ENCODE measurements around the gene SLC17A4.

The SLC17A4 gene

GRCh38 chr6:25754535-25754934, at the start of gene SLC17A4:
SLC17A4 (plus strand) TSS chr6:25754742; CDS start chr6:25761963, 7,221 bp downstream.
- FAIRE-seq (no peak), DNase-seq (ENCODE audit: extremely low spot score, insufficient read length, low read depth) (no peak)

GRCh38 chr6:25706314-25707014, 48.1 kb upstream of the SLC17A4 start:
- DNase-seq (ENCODE audit: extremely low spot score, insufficient read length, low read depth) (no peak), FAIRE-seq (no peak)

- FAIRE-seq (no peak), DNase-seq (ENCODE audit: extremely low spot score, insufficient read length, low read depth) (no peak)
Measured at GRCh38 chr6:25709761-25710160, 44.8 kb upstream of the SLC17A4 start.

- FAIRE-seq (no peak), DNase-seq (ENCODE audit: extremely low spot score, insufficient read length, low read depth) (no peak)
Measured at GRCh38 chr6:25710287-25710686, 44.3 kb upstream of the SLC17A4 start.

- DNase-seq (ENCODE audit: extremely low spot score, insufficient read length, low read depth): no peak
- no peak for FAIRE-seq
Measured at GRCh38 chr6:25713824-25714223, 40.7 kb upstream of the SLC17A4 start.

- no peak for FAIRE-seq
- no peak for DNase-seq (ENCODE audit: extremely low spot score, insufficient read length, low read depth)
Measured at GRCh38 chr6:25714765-25715164, 39.8 kb upstream of the SLC17A4 start.

GRCh38 chr6:25715794-25716193, 38.7 kb upstream of the SLC17A4 start:
- no peak for DNase-seq (ENCODE audit: extremely low spot score, insufficient read length, low read depth)
- FAIRE-seq: no peak

GRCh38 chr6:25717866-25718740, 36.4 kb upstream of the SLC17A4 start:
- DNase-seq (ENCODE audit: extremely low spot score, insufficient read length, low read depth) (peak; percentile 8), FAIRE-seq (no peak)

GRCh38 chr6:25726122-25726911, 28.2 kb upstream of the SLC17A4 start:
- FAIRE-seq: no peak
- DNase-seq (ENCODE audit: extremely low spot score, insufficient read length, low read depth): no peak

GRCh38 chr6:25727028-25727427, 27.5 kb upstream of the SLC17A4 start:
- no peak for FAIRE-seq
- DNase-seq (ENCODE audit: extremely low spot score, insufficient read length, low read depth): no peak

- DNase-seq (ENCODE audit: extremely low spot score, insufficient read length, low read depth): no peak
- no peak for FAIRE-seq
Measured at GRCh38 chr6:25730907-25731306, 23.6 kb upstream of the SLC17A4 start.

GRCh38 chr6:25731721-25732120, 22.8 kb upstream of the SLC17A4 start:
- FAIRE-seq: no peak
- no peak for DNase-seq (ENCODE audit: extremely low spot score, insufficient read length, low read depth)

- DNase-seq (ENCODE audit: extremely low spot score, insufficient read length, low read depth): no peak
- no peak for FAIRE-seq
Measured at GRCh38 chr6:25732468-25733198, 21.9 kb upstream of the SLC17A4 start.

- FAIRE-seq: no peak
- DNase-seq (ENCODE audit: extremely low spot score, insufficient read length, low read depth): no peak
Measured at GRCh38 chr6:25735261-25735660, 19.3 kb upstream of the SLC17A4 start.

- no peak for FAIRE-seq
- DNase-seq (ENCODE audit: extremely low spot score, insufficient read length, low read depth): no peak
Measured at GRCh38 chr6:25743868-25744267, 10.7 kb upstream of the SLC17A4 start.

- FAIRE-seq (no peak), DNase-seq (ENCODE audit: extremely low spot score, insufficient read length, low read depth) (no peak)
Measured at GRCh38 chr6:25745836-25746235, 8.7 kb upstream of the SLC17A4 start.

GRCh38 chr6:25746968-25747367, 7.6 kb upstream of the SLC17A4 start:
- FAIRE-seq (no peak), DNase-seq (ENCODE audit: extremely low spot score, insufficient read length, low read depth) (no peak)

GRCh38 chr6:25747477-25747876, 7.1 kb upstream of the SLC17A4 start:
- DNase-seq (ENCODE audit: extremely low spot score, insufficient read length, low read depth) (no peak), FAIRE-seq (no peak)

GRCh38 chr6:25748049-25748448, 6.5 kb upstream of the SLC17A4 start:
- DNase-seq (ENCODE audit: extremely low spot score, insufficient read length, low read depth): no peak

More at GRCh38 chr6:25748049-25748448, 6.5 kb upstream of the SLC17A4 start:
- no peak for FAIRE-seq

Measured in GM18507 (cell line).